Activated CD4-positive, alpha-beta T cell treated with anti-CD3 and anti-CD28 coated beads, Interleukin-2, Interleukin-6, amounts not matched to agents 100 ng/mL and 50 ng/mL, durations not matched to agents 16 hours and 8 hours (primary cell): ENCODE results near the gene ST7.
A peak's percentile ranks its signal among the peaks of the same experiment; 100 is the strongest.

ENCODE experiments used
- DNase-seq: peaks from one replicate; pipeline ENCODE4 v3.0.0-alpha.2; 2020

The ST7 gene

GRCh38 chr7:116979430-116979829 lies 26.1 kb downstream of the ST7 start:
- DNase-seq = no peak

GRCh38 chr7:116980354-116980753 lies 27.1 kb downstream of the ST7 start:
- DNase-seq = no peak

GRCh38 chr7:116981939-116982338 lies 28.6 kb downstream of the ST7 start:
- no peak for DNase-seq

- DNase-seq = no peak
These were observed 31.2 kb downstream of the ST7 start for GRCh38 chr7:116984511-116984910.

- peak; percentile 55 for DNase-seq
These were observed 31.6 kb downstream of the ST7 start for GRCh38 chr7:116984917-116985316.

- DNase-seq = no peak
These were observed 32.3 kb downstream of the ST7 start for GRCh38 chr7:116985575-116985974.

GRCh38 chr7:116986611-116987565 lies 33.6 kb downstream of the ST7 start:
- peak; percentile 26 for DNase-seq

GRCh38 chr7:116988363-116988989 lies 35.2 kb downstream of the ST7 start:
- no peak for DNase-seq

- no peak for DNase-seq
These were observed 36.8 kb downstream of the ST7 start for GRCh38 chr7:116990056-116990455.

GRCh38 chr7:116991233-116991632 lies 37.9 kb downstream of the ST7 start:
- no peak for DNase-seq

- DNase-seq = no peak
These were observed 41.3 kb downstream of the ST7 start for GRCh38 chr7:116994611-116995010.

GRCh38 chr7:116997972-116998371 lies 44.7 kb downstream of the ST7 start:
- DNase-seq = no peak

- DNase-seq = no peak
These were observed 45.4 kb downstream of the ST7 start for GRCh38 chr7:116998567-116999175.

- DNase-seq = no peak
These were observed 46.0 kb downstream of the ST7 start for GRCh38 chr7:116999311-116999710.

GRCh38 chr7:117001283-117001682 lies 48.0 kb downstream of the ST7 start:
- DNase-seq = no peak

- DNase-seq = no peak
These were observed 51.6 kb downstream of the ST7 start for GRCh38 chr7:117004899-117005298.

- DNase-seq = no peak
These were observed 52.1 kb downstream of the ST7 start for GRCh38 chr7:117005449-117005848.

GRCh38 chr7:117006907-117007684 lies 53.8 kb downstream of the ST7 start:
- DNase-seq = peak; percentile 51

- no peak for DNase-seq
These were observed 55.0 kb downstream of the ST7 start for GRCh38 chr7:117008118-117008885.

- peak; percentile 79 for DNase-seq
These were observed 55.7 kb downstream of the ST7 start for GRCh38 chr7:117008886-117009531.

- peak; percentile 39 for DNase-seq
These were observed 56.5 kb downstream of the ST7 start for GRCh38 chr7:117009705-117010361.
